Stomach (tissue), 4 donors: ENCODE measurements around the gene MYL2.

ENCODE experiments used
- CTCF ChIP-seq, 7 experiments: fragments of 450-650 bp in 4 of 7; fragments of 200-600 bp in 3 of 7; sonication (generic) in 3 of 7; IDR thresholded peaks; one replicate each; pipeline ENCODE4 v1.5.1; 2016 to 2019; ENCODE audit warnings: antibody characterized with exemption in 7 of 7, control low read depth in 2 of 7, mild to moderate bottlenecking in 1 of 7
- POLR2AphosphoS5 ChIP-seq, 3 donors: sonication (generic); formaldehyde crosslinking; IDR thresholded peaks; one replicate each; pipeline ENCODE4 v1.6.1; 2016; ENCODE audit warnings: antibody characterized with exemption in 3 of 3

- TF ChIP-seq CTCF (IDR thresholded peaks at IDR 0.05) (no peak), POLR2AphosphoS5 (IDR thresholded peaks at IDR 0.05) (no peak)
Measured at GRCh38 chr12:110861729-110862128, 58.6 kb downstream of the MYL2 start.
